Breast epithelium (tissue), 4 donors: ENCODE measurements around the gene PBX4. TPM values are rescaled to one million over a fixed set of nuclear protein-coding genes. Genes with fewer than 3 reads are reported as not detected.

Experiments
- DNase-seq, 2 donors: peaks; one replicate each; pipeline ENCODE4 v3.0.0-alpha.2; 2019; ENCODE audit warnings: low spot score in 2 of 2
- H3K27ac ChIP-seq, 2 donors: fragments of 200-600 bp; sonication (generic) in 1 of 2; one replicate each; pipeline ENCODE4 v1.5.1; 2016 to 2019; ENCODE audit warnings: mild to moderate bottlenecking in 1 of 2
- H3K27me3 ChIP-seq, 2 donors: fragments of 200-600 bp; sonication (generic) in 1 of 2; one replicate each; pipeline versions ENCODE4 v1.5.1 to v1.6.0; 2017 to 2019; ENCODE audit warnings: control low read depth in 1 of 2, mild to moderate bottlenecking in 1 of 2
- H3K36me3 ChIP-seq: fragments of 200-600 bp; one replicate; pipeline ENCODE4 v1.5.1; 2019
- H3K4me1 ChIP-seq, 2 donors: fragments of 200-600 bp; sonication (generic); one replicate each; pipeline ENCODE4 v1.5.1; 2016 to 2019; ENCODE audit warnings: control low read depth in 1 of 2
- H3K4me3 ChIP-seq, 3 donors: fragments of 200-600 bp; sonication (generic); 1 replicate in 2 of 3; 2 replicates in 1 of 3; pipeline ENCODE4 v1.5.1; 2016 to 2019; ENCODE audit warnings: mild to moderate bottlenecking in 3 of 3, moderate library complexity in 2 of 3
- H3K9me3 ChIP-seq, 2 donors: fragments of 200-600 bp; sonication (generic) in 1 of 2; one replicate each; pipeline ENCODE4 v1.5.1; 2016 to 2019; ENCODE audit warnings: control low read depth in 1 of 2
- CTCF ChIP-seq, 3 donors: fragments of 450-650 bp; IDR thresholded peaks; one replicate each; pipeline ENCODE4 v1.5.1; 2016 to 2017; ENCODE audit warnings: antibody characterized with exemption in 3 of 3, mild to moderate bottlenecking in 3 of 3, moderate library complexity in 3 of 3
- POLR2A ChIP-seq: fragments of 450-650 bp; IDR thresholded peaks from one replicate; pipeline ENCODE4 v1.6.1; 2016; ENCODE audit warnings: antibody characterized with exemption, mild to moderate bottlenecking, moderate library complexity
- POLR2AphosphoS5 ChIP-seq, 3 donors: sonication (generic); formaldehyde crosslinking; IDR thresholded peaks; one replicate each; pipeline ENCODE4 v1.6.1; 2017; ENCODE audit warnings: antibody characterized with exemption in 3 of 3
- intact Hi-C: fragments of 100-400 bp; cut with DNase I; formaldehyde crosslinking; loops from one replicate; pipeline ENCODE4 v1.15.1; 2023; ENCODE audit warnings: low total_unique reads
- total RNA-seq, 3 donors: library from RNA; depleted of rRNA; stranded (reverse); fragments of >200 nt; gene quantifications; one replicate each; pipeline ENCODE4 v1.1.0, GENCODE V29; 2016

PBX4 gene
- total RNA-seq, 3 donors from 2014 or later, result 3.4 to 5.9 (median 5.6) TPM

DNA sequence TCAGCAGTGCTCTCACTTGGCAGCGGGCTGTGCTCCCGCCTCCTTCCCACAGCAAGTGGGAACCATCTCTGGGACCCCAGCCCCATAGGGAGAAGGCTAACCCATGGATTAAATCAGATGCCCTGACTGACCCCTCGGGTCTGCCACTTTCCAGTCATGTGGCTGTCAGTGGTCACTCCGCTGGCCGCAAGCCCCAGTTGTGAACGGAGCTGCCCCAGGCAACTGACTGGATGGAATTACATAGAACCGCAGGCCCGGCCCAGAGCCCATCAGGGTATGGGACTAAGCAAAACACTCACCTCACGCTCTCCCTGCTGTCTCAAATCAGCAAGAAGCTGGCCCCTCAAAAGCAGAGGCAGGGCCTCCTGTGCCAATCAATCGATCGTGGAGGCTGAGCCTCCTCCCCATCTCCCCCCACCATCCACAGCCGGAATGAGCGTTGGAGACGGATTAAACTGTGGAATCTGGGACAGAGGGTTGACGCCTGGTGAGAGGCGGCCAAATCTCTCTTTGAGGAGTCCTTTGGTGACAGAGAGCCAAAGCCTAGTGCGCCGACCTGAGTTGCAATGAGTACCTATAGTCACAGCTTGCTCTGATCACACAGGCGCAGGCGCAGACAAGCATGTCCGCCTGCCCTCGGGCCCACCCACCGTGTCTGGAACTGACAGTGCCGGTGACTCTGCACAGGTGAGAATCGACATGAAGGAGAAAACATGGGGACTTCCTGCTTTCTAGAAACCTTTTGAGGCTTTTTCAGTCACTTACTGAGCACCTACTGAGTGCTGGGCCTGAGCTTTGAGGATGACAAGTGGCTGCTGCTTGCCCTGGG, 38.7 kb downstream of the PBX4 start:
- Histone ChIP-seq H3K36me3 (no peaks in the 10 kb centered on the region), H3K9me3 (peaks cover 0 to 3% of the 10 kb centered on the region in 2 donors), H3K4me1 (no peaks in the 10 kb centered on the region), H3K27me3 (no peaks in the 10 kb centered on the region), H3K27ac (no peak overlapping the region), H3K4me3 (no peak overlapping the region)
- no peak for DNase-seq
- TF ChIP-seq POLR2AphosphoS5 (IDR thresholded peaks at IDR 0.05) (no peak), CTCF (IDR thresholded peaks at IDR 0.05) (no peak), POLR2A (no peak)
- intact Hi-C loops, result no loop called here

- intact Hi-C loops, result no loop called here
- no peak for TF ChIP-seq POLR2AphosphoS5 (IDR thresholded peaks at IDR 0.05)
- no peak for TF ChIP-seq CTCF (IDR thresholded peaks at IDR 0.05)
- TF ChIP-seq POLR2A, result no peak
- DNase-seq, result no peak
- Histone ChIP-seq H3K9me3 (peaks cover 0 to 3% of the 10 kb centered on the region in 2 donors), H3K27ac (no peak overlapping the region), H3K36me3 (no peaks in the 10 kb centered on the region), H3K4me3 (no peak overlapping the region), H3K4me1 (no peaks in the 10 kb centered on the region), H3K27me3 (no peaks in the 10 kb centered on the region)
Observed at GRCh38 chr19:19578252-19578651, 40.2 kb downstream of the PBX4 start.

DNA sequence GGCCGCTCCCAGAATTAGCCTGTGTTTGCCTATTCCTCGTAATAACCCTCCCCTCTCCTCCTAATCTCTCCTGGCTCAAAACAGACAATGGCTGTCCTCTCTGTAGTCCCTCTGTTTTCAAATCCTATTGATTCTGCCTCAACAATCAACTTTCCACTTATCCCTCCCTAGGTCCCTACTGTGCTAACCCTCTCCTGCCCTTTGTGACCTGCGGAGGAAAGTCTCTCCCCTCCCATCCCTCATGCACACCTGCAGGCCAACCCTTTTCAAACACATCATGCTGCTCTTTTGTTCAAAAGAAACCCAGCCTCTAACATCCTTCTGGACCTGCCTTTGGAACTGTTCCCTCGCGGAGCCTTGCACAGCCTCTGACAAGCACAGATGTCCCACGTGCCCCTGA, 43.1 kb downstream of the PBX4 start:
- intact Hi-C loops, result no loop called here
- H3K36me3 ChIP-seq, result no peaks in the 10 kb centered on the region
- H3K27me3 ChIP-seq, result no peaks in the 10 kb centered on the region
- DNase-seq, result no peak
- TF ChIP-seq POLR2AphosphoS5 (IDR thresholded peaks at IDR 0.05) (no peak), POLR2A (no peak), CTCF (IDR thresholded peaks at IDR 0.05) (no peak)
- peaks cover 0 to 3% of the 10 kb centered on the region in 2 donors for H3K9me3 ChIP-seq
- H3K4me3 ChIP-seq, result no peak overlapping the region
- H3K27ac ChIP-seq, result no peak overlapping the region
- H3K4me1 ChIP-seq, result no peaks in the 10 kb centered on the region

GRCh38 chr19:19571071-19571786, 47.3 kb downstream of the PBX4 start:
- Histone ChIP-seq H3K27ac (no peak overlapping the region), H3K4me3 (no peak overlapping the region), H3K27me3 (no peaks in the 10 kb centered on the region), H3K9me3 (no peaks in the 10 kb centered on the region), H3K36me3 (no peaks in the 10 kb centered on the region), H3K4me1 (no peaks in the 10 kb centered on the region)
- TF ChIP-seq POLR2A (no peak), CTCF (IDR thresholded peaks at IDR 0.05) (no peak), POLR2AphosphoS5 (IDR thresholded peaks at IDR 0.05) (no peak)
- intact Hi-C loops, result no loop called here
- no peak for DNase-seq

- intact Hi-C loops, result no loop called here
- TF ChIP-seq POLR2A, result no peak
- no peak for TF ChIP-seq CTCF (IDR thresholded peaks at IDR 0.05)
- no peak for TF ChIP-seq POLR2AphosphoS5 (IDR thresholded peaks at IDR 0.05)
- H3K4me3 ChIP-seq, result no peak overlapping the region
- H3K27me3 ChIP-seq, result no peaks in the 10 kb centered on the region
- H3K4me1 ChIP-seq, result no peaks in the 10 kb centered on the region
- H3K27ac ChIP-seq, result no peak overlapping the region
- H3K36me3 ChIP-seq, result no peaks in the 10 kb centered on the region
- H3K9me3 ChIP-seq, result no peaks in the 10 kb centered on the region
- DNase-seq, result no peak
Observed at GRCh38 chr19:19570571-19570970, 47.9 kb downstream of the PBX4 start.
